ENCODE results near the gene GABARAP. TPM values are rescaled to one million over a fixed set of nuclear protein-coding genes. Genes with fewer than 3 reads are reported as not detected.

The GABARAP gene
- total and polyA plus RNA-seq, 2 of the 13 experiments (the other 11 are each of a cell fraction or from before 2014, with no cell fraction given): 161 to 310 TPM

- no peak for TF ChIP-seq HNRNPL (IDR thresholded peaks at IDR 0.05; ENCODE audit: low read depth, low read length)
- peak; percentile 17; the same call in 1 of the 2 replicates for TF ChIP-seq CCDC6 (CRISPR knock-in tag; IDR thresholded peaks at IDR 0.05)
- TF ChIP-seq, protein P1, sequence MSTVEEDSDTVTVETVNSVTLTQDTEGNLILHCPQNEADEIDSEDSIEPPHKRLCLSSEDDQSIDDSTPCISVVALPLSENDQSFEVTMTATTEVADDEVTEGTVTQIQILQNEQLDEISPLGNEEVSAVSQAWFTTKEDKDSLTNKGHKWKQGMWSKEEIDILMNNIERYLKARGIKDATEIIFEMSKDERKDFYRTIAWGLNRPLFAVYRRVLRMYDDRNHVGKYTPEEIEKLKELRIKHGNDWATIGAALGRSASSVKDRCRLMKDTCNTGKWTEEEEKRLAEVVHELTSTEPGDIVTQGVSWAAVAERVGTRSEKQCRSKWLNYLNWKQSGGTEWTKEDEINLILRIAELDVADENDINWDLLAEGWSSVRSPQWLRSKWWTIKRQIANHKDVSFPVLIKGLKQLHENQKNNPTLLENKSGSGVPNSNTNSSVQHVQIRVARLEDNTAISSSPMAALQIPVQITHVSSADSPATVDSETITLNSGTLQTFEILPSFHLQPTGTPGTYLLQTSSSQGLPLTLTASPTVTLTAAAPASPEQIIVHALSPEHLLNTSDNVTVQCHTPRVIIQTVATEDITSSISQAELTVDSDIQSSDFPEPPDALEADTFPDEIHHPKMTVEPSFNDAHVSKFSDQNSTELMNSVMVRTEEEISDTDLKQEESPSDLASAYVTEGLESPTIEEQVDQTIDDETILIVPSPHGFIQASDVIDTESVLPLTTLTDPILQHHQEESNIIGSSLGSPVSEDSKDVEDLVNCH (CRISPR knock-in tag; IDR thresholded peaks at IDR 0.05): 0 out of 2 replicates have a peak, but pooled peaks have one; percentile 43
- TF ChIP-seq GABPB1 (CRISPR knock-in tag; IDR thresholded peaks at IDR 0.05): peak; percentile 96
- TF ChIP-seq FOXA3 (CRISPR knock-in tag; IDR thresholded peaks at IDR 0.05): 0 out of 2 replicates have a peak, but pooled peaks have one; percentile 7
- TF ChIP-seq, protein P2, sequence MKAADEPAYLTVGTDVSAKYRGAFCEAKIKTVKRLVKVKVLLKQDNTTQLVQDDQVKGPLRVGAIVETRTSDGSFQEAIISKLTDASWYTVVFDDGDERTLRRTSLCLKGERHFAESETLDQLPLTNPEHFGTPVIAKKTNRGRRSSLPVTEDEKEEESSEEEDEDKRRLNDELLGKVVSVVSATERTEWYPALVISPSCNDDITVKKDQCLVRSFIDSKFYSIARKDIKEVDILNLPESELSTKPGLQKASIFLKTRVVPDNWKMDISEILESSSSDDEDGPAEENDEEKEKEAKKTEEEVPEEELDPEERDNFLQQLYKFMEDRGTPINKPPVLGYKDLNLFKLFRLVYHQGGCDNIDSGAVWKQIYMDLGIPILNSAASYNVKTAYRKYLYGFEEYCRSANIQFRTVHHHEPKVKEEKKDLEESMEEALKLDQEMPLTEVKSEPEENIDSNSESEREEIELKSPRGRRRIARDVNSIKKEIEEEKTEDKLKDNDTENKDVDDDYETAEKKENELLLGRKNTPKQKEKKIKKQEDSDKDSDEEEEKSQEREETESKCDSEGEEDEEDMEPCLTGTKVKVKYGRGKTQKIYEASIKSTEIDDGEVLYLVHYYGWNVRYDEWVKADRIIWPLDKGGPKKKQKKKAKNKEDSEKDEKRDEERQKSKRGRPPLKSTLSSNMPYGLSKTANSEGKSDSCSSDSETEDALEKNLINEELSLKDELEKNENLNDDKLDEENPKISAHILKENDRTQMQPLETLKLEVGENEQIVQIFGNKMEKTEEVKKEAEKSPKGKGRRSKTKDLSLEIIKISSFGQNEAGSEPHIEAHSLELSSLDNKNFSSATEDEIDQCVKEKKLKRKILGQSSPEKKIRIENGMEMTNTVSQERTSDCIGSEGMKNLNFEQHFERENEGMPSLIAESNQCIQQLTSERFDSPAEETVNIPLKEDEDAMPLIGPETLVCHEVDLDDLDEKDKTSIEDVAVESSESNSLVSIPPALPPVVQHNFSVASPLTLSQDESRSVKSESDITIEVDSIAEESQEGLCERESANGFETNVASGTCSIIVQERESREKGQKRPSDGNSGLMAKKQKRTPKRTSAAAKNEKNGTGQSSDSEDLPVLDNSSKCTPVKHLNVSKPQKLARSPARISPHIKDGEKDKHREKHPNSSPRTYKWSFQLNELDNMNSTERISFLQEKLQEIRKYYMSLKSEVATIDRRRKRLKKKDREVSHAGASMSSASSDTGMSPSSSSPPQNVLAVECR (CRISPR knock-in tag; IDR thresholded peaks at IDR 0.05; ENCODE audit: borderline replicate concordance): peak; percentile 81; the same call in 1 of the 2 replicates
- TF ChIP-seq, protein P3, sequence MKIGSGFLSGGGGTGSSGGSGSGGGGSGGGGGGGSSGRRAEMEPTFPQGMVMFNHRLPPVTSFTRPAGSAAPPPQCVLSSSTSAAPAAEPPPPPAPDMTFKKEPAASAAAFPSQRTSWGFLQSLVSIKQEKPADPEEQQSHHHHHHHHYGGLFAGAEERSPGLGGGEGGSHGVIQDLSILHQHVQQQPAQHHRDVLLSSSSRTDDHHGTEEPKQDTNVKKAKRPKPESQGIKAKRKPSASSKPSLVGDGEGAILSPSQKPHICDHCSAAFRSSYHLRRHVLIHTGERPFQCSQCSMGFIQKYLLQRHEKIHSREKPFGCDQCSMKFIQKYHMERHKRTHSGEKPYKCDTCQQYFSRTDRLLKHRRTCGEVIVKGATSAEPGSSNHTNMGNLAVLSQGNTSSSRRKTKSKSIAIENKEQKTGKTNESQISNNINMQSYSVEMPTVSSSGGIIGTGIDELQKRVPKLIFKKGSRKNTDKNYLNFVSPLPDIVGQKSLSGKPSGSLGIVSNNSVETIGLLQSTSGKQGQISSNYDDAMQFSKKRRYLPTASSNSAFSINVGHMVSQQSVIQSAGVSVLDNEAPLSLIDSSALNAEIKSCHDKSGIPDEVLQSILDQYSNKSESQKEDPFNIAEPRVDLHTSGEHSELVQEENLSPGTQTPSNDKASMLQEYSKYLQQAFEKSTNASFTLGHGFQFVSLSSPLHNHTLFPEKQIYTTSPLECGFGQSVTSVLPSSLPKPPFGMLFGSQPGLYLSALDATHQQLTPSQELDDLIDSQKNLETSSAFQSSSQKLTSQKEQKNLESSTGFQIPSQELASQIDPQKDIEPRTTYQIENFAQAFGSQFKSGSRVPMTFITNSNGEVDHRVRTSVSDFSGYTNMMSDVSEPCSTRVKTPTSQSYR (CRISPR knock-in tag; IDR thresholded peaks at IDR 0.05; ENCODE audit: borderline replicate concordance): peak; percentile 84
- TF ChIP-seq GPBP1L1 (CRISPR knock-in tag; IDR thresholded peaks at IDR 0.05): no peak
- no peak for TF ChIP-seq SATB2 (CRISPR knock-in tag; IDR thresholded peaks at IDR 0.05)
- TF ChIP-seq, protein P4, sequence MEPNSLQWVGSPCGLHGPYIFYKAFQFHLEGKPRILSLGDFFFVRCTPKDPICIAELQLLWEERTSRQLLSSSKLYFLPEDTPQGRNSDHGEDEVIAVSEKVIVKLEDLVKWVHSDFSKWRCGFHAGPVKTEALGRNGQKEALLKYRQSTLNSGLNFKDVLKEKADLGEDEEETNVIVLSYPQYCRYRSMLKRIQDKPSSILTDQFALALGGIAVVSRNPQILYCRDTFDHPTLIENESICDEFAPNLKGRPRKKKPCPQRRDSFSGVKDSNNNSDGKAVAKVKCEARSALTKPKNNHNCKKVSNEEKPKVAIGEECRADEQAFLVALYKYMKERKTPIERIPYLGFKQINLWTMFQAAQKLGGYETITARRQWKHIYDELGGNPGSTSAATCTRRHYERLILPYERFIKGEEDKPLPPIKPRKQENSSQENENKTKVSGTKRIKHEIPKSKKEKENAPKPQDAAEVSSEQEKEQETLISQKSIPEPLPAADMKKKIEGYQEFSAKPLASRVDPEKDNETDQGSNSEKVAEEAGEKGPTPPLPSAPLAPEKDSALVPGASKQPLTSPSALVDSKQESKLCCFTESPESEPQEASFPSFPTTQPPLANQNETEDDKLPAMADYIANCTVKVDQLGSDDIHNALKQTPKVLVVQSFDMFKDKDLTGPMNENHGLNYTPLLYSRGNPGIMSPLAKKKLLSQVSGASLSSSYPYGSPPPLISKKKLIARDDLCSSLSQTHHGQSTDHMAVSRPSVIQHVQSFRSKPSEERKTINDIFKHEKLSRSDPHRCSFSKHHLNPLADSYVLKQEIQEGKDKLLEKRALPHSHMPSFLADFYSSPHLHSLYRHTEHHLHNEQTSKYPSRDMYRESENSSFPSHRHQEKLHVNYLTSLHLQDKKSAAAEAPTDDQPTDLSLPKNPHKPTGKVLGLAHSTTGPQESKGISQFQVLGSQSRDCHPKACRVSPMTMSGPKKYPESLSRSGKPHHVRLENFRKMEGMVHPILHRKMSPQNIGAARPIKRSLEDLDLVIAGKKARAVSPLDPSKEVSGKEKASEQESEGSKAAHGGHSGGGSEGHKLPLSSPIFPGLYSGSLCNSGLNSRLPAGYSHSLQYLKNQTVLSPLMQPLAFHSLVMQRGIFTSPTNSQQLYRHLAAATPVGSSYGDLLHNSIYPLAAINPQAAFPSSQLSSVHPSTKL (CRISPR knock-in tag; IDR thresholded peaks at IDR 0.05): no peak; the same call in 1 of the 2 replicates
- no peak for TF ChIP-seq ZNF792 (CRISPR knock-in tag; IDR thresholded peaks at IDR 0.05)
- TF ChIP-seq ZNF737 (CRISPR knock-in tag; IDR thresholded peaks at IDR 0.05; ENCODE audit: borderline replicate concordance): no peak
These were observed 2.9 kb downstream of the GABARAP start, which contains the start of gene PHF23 (continued) for GRCh38 chr17:7239091-7240027.
